Panc1 (cell line): ENCODE results near the gene JOSD2. TPM values are rescaled to one million over a fixed set of nuclear protein-coding genes. Genes with fewer than 3 reads are reported as not detected.

Experiments
- ATAC-seq: fragments of 200-7000 bp; cut with Tn5 transposase; 2 replicates; pipeline ENCODE4 v1.9.1; 2020; ENCODE audit warnings: mild to moderate bottlenecking, moderate library complexity
- BruUV-seq: library from RNA; stranded (reverse); fragments of 400-500 nt; replicated peaks from 2 replicates; lab custom pipeline; 2021; lab: Mats Ljungman, UMichigan
- CTCF ChIA-PET: fragments of 300-600 bp; sonication (Branson Sonifier 250); formaldehyde crosslinking; loops from one replicate; lab custom pipeline; 2022; ENCODE audit warnings: antibody characterized with exemption; lab: Charles Lee
- POLR2A ChIA-PET: fragments of 300-600 bp; sonication (Branson Sonifier 250); formaldehyde crosslinking; loops from one replicate; lab custom pipeline; 2022; ENCODE audit warnings: antibody characterized with exemption; lab: Charles Lee
- DNase-seq: peaks from one replicate; pipeline ENCODE4 v3.0.0-alpha.2; 2010; ENCODE audit warnings: low read depth, low spot score
- H3K27ac ChIP-seq: 2 replicates; pipeline ENCODE4 v1.5.1; 2011; ENCODE audit warnings: mild to moderate bottlenecking, low read length, inconsistent platforms
- H3K27me3 ChIP-seq: fragments of 200-500 bp; sonication (Bioruptor generic); 2 replicates; pipeline ENCODE4 v1.6.0; 2014; ENCODE audit warnings: low read length, inconsistent platforms; ENCODE audit not compliant: control insufficient read depth, insufficient read depth
- H3K36me3 ChIP-seq: fragments of 200-500 bp; sonication (Bioruptor generic); 2 replicates; pipeline ENCODE4 v1.5.1; 2014; ENCODE audit warnings: inconsistent platforms, mild to moderate bottlenecking, low read length, moderate library complexity; ENCODE audit not compliant: control insufficient read depth, insufficient read depth
- H3K4me1 ChIP-seq: 2 replicates; pipeline ENCODE4 v1.5.1; 2011; ENCODE audit warnings: inconsistent platforms, mild to moderate bottlenecking, low read length, moderate library complexity; ENCODE audit not compliant: control insufficient read depth, insufficient read depth
- H3K4me3 ChIP-seq, 2 experiments: 2 replicates each; pipeline ENCODE4 v1.5.1; 2011 to 2012; ENCODE audit warnings: low read depth in 2 of 2, low read length in 2 of 2, mild to moderate bottlenecking in 2 of 2, inconsistent platforms in 1 of 2, moderate library complexity in 1 of 2
- H3K9me3 ChIP-seq: fragments of 200-500 bp; sonication (Bioruptor generic); 2 replicates; pipeline ENCODE4 v1.5.1; 2014; ENCODE audit warnings: low read depth, mild to moderate bottlenecking, inconsistent platforms, low read length, moderate library complexity; ENCODE audit not compliant: control insufficient read depth, insufficient read depth
- POLR2AphosphoS5 ChIP-seq: IDR thresholded peaks from 2 replicates; pipeline ENCODE4 v1.6.1; 2012; ENCODE audit warnings: mild to moderate bottlenecking, low read depth, low read length, moderate library complexity
- SIN3A ChIP-seq: IDR thresholded peaks from 2 replicates; pipeline ENCODE4 v1.6.1; 2012; ENCODE audit warnings: low read depth, mild to moderate bottlenecking, low read length, moderate library complexity, borderline replicate concordance; ENCODE audit not compliant: insufficient read depth
- TCF7L2 ChIP-seq: IDR thresholded peaks from 2 replicates; pipeline ENCODE4 v1.6.1; 2011; ENCODE audit warnings: mild to moderate bottlenecking, low read depth, low read length, inconsistent platforms
- in situ Hi-C: cut with HindIII; loops from 2 replicates; pipeline ENCODE4 v1.10.0; 2016; ENCODE audit warnings: low sequenced_read_pairs, low pct_unique_long_range_greater_than_20kb
- intact Hi-C: fragments of 100-400 bp; cut with micrococcal nuclease; formaldehyde crosslinking; loops from one replicate; pipeline ENCODE4 v1.10.0; 2022; ENCODE audit not compliant: unreplicated experiment
- total RNA-seq: library from RNA; stranded (reverse); gene quantifications from one replicate; pipeline ENCODE4 v1.2.1, GENCODE V29; 2021; ENCODE audit not compliant: unreplicated experiment
- TF ChIP-seq, protein P1 (sequence below): fragments of 450-650 bp; IDR thresholded peaks from 2 replicates; pipeline ENCODE4 v1.5.1; 2017; ENCODE audit warnings: mild to moderate bottlenecking
- TF ChIP-seq, protein P2 (sequence below), 2 experiments: IDR thresholded peaks; 2 replicates each; pipeline ENCODE4 v1.6.1; 2011 to 2012; ENCODE audit warnings: low read depth in 2 of 2, control low read depth in 1 of 2, low read length in 1 of 2, mild to moderate bottlenecking in 1 of 2, moderate library complexity in 1 of 2; ENCODE audit not compliant: insufficient read depth in 1 of 2

Gene JOSD2
- total RNA-seq, 1 experiment from 2014 or later = 51.8 TPM

DNA sequence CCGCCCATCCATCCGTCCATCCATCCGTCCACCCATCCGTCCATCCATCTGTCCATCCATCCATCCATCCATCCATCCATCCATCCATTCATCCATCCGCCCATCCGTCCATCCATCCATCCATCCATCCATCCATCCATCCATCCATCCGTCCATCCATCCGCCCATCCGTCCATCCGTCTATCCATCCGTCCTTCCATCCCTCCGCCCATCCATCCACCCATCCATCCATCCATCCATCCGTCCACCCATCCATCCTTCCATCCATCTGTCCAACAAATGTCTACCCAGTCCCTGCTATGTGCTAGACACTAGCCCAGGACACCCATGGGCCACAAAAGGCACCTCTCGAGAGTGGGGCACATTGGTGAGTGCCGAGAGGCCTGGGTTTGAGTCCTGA, 41.5 kb upstream of the JOSD2 start:
- POLR2A ChIA-PET = no interaction called here
- ATAC-seq (no peak), DNase-seq (no peak)
- no peak overlapping the region for H3K27ac ChIP-seq
- TF ChIP-seq, protein P1, sequence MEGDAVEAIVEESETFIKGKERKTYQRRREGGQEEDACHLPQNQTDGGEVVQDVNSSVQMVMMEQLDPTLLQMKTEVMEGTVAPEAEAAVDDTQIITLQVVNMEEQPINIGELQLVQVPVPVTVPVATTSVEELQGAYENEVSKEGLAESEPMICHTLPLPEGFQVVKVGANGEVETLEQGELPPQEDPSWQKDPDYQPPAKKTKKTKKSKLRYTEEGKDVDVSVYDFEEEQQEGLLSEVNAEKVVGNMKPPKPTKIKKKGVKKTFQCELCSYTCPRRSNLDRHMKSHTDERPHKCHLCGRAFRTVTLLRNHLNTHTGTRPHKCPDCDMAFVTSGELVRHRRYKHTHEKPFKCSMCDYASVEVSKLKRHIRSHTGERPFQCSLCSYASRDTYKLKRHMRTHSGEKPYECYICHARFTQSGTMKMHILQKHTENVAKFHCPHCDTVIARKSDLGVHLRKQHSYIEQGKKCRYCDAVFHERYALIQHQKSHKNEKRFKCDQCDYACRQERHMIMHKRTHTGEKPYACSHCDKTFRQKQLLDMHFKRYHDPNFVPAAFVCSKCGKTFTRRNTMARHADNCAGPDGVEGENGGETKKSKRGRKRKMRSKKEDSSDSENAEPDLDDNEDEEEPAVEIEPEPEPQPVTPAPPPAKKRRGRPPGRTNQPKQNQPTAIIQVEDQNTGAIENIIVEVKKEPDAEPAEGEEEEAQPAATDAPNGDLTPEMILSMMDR = no peak
- TF ChIP-seq, protein P2, sequence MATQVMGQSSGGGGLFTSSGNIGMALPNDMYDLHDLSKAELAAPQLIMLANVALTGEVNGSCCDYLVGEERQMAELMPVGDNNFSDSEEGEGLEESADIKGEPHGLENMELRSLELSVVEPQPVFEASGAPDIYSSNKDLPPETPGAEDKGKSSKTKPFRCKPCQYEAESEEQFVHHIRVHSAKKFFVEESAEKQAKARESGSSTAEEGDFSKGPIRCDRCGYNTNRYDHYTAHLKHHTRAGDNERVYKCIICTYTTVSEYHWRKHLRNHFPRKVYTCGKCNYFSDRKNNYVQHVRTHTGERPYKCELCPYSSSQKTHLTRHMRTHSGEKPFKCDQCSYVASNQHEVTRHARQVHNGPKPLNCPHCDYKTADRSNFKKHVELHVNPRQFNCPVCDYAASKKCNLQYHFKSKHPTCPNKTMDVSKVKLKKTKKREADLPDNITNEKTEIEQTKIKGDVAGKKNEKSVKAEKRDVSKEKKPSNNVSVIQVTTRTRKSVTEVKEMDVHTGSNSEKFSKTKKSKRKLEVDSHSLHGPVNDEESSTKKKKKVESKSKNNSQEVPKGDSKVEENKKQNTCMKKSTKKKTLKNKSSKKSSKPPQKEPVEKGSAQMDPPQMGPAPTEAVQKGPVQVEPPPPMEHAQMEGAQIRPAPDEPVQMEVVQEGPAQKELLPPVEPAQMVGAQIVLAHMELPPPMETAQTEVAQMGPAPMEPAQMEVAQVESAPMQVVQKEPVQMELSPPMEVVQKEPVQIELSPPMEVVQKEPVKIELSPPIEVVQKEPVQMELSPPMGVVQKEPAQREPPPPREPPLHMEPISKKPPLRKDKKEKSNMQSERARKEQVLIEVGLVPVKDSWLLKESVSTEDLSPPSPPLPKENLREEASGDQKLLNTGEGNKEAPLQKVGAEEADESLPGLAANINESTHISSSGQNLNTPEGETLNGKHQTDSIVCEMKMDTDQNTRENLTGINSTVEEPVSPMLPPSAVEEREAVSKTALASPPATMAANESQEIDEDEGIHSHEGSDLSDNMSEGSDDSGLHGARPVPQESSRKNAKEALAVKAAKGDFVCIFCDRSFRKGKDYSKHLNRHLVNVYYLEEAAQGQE (IDR thresholded peaks at IDR 0.05; ENCODE audit: insufficient read depth in 1 of 2, low read depth in 2 of 2, low read length in 1 of 2) = no peak
- TF ChIP-seq POLR2AphosphoS5 (no peak), TCF7L2 (no peak), SIN3A (no peak)
- H3K4me1 ChIP-seq = no peaks in the 10 kb centered on the region
- H3K4me3 ChIP-seq = no peak overlapping the region
- H3K27me3 ChIP-seq = no peaks in the 10 kb centered on the region
- in situ Hi-C loops = no loop called here
- intact Hi-C loops = no loop called here
- no TSS peak for BruUV-seq
- no peaks in the 10 kb centered on the region for H3K9me3 ChIP-seq
- H3K36me3 ChIP-seq = no peaks in the 10 kb centered on the region
- CTCF ChIA-PET = no interaction called here

DNA sequence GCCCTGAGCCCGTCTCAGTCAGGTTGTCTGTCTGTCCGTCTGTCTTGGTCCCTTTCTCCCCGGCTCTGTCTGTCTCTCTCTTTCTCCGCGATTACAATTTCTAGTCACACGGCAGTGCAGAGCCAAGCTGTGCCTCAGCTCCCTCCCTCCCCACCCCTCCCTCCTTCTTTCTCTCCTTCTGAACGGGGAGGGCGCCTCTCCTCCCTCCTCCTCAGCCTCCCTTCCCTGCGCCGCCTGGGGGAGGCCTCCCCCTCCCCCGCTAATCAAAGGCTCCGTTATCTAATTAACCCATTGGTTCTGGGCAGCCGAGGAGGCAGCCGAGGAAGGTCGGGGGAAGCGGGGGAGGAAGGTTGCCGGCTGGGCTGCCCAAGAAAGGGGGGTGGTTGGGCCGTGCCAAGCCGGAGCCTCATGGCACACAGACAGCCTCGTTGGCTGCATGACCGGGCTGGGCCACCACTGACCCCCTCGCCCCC, 40.8 kb upstream of the JOSD2 start:
- in situ Hi-C loops (no loop called here), intact Hi-C loops (no loop called here)
- Histone ChIP-seq H3K4me3 (no peak overlapping the region), H3K9me3 (no peaks in the 10 kb centered on the region), H3K27me3 (no peaks in the 10 kb centered on the region), H3K27ac (no peak overlapping the region), H3K4me1 (no peaks in the 10 kb centered on the region), H3K36me3 (no peaks in the 10 kb centered on the region)
- BruUV-seq = no TSS peak
- TF ChIP-seq TCF7L2 (no peak), POLR2AphosphoS5 (no peak), SIN3A (no peak)
- TF ChIP-seq, protein P1 = no peak
- TF ChIP-seq, protein P2 (IDR thresholded peaks at IDR 0.05; ENCODE audit: insufficient read depth in 1 of 2, low read depth in 2 of 2, low read length in 1 of 2) = no peak
- ChIA-PET CTCF (interaction anchor here (0.5 kb wide), 1 partner anchor 90 kb away, joined by 5 read pairs; no protein-coding TSS in a partner anchor), POLR2A (no interaction called here)
- no peak for DNase-seq
- 0 out of 2 replicates have a peak, but pooled peaks have one; percentile 19 for ATAC-seq
